GM12865 (cell line): ENCODE results near the gene DIMT1.

Experiments used
- DNase-seq: peaks from one replicate; pipeline ENCODE4 v3.0.0; 2010; ENCODE audit warnings: low read depth
- H3K4me3 ChIP-seq: 2 replicates; pipeline ENCODE4 v1.5.1; 2011; ENCODE audit warnings: mild to moderate bottlenecking, low read depth, low read length, control low read depth
- TF ChIP-seq, protein P1 (sequence below): IDR thresholded peaks from 2 replicates; pipeline ENCODE4 v1.5.1; 2011; ENCODE audit warnings: low read length, control low read depth, low read depth, inconsistent platforms; ENCODE audit not compliant: insufficient read depth; ENCODE audit errors: missing control alignments

DIMT1 gene

DNA sequence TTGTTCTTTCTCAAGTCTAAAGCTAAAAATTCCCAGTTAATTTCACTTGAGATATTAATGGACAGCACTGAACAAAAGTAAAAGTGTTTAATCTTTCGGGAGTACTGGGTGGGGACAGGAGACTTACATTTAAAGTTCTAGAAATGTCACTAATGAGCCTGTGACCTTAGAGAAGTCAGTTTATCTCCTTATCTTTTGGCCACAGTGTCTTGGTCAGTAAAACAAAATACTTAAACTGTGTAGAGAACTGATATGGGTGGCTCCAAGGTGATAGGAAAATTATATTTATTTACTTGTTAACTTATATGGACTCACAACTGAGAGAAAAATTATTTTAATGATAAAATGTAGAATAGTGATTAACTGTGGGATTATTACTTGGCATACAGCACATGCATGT, 17.7 kb upstream of the DIMT1 start:
- TF ChIP-seq, protein P1, sequence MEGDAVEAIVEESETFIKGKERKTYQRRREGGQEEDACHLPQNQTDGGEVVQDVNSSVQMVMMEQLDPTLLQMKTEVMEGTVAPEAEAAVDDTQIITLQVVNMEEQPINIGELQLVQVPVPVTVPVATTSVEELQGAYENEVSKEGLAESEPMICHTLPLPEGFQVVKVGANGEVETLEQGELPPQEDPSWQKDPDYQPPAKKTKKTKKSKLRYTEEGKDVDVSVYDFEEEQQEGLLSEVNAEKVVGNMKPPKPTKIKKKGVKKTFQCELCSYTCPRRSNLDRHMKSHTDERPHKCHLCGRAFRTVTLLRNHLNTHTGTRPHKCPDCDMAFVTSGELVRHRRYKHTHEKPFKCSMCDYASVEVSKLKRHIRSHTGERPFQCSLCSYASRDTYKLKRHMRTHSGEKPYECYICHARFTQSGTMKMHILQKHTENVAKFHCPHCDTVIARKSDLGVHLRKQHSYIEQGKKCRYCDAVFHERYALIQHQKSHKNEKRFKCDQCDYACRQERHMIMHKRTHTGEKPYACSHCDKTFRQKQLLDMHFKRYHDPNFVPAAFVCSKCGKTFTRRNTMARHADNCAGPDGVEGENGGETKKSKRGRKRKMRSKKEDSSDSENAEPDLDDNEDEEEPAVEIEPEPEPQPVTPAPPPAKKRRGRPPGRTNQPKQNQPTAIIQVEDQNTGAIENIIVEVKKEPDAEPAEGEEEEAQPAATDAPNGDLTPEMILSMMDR: no peak
- no peak for DNase-seq
- H3K4me3 ChIP-seq: no peak overlapping the region

DNA sequence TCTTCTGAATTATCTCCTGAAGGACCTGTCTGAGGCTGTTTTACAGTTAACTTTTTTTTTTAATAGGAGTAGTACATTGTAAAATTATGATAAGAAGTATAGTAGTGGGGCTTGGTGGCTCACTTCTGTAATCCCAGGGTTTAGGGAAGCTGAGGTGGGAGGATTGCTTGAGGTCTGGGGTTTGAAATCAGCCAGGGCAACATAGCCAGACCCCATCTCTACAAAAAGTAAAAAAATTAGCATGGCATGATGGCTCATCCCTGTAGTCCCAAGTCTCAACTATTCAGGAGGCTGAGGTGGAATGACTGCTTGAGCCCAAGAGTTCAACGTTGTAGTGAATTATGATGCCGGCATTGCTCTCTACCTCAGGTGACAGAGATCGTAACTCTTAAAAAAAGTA, 15.9 kb upstream of the DIMT1 start:
- no peak for DNase-seq
- TF ChIP-seq, protein P1: no peak
- H3K4me3 ChIP-seq: no peak overlapping the region

DNA sequence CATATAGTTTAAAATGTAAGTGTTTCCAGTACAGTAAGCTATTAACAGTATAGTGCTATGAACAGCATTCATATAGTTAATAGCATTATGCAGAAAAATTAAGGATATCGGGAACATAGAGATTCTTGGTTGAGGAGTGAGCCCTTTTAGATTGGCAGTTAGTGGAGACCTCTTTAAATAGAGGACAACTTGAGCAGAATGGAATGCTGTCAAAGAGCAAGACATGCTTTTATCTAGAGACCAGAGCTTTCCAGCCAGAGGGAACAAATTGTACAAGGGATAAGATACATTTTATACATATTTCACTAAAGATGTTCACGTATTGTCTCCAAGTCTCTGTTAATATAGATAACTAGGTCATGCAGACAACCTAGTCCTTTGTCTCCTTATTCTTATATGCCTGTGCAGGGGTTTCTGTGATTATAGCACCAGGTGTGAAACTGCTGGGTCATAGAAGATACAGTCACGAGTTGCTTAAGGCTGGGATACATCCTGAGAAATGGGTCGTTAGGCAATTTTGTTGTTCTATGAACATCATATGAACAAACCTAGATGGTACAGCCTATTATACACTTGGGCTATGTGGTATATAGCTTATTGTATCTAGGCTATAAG, 14.9 kb upstream of the DIMT1 start:
- DNase-seq: no peak
- no peak overlapping the region for H3K4me3 ChIP-seq
- TF ChIP-seq, protein P1: no peak

DNA sequence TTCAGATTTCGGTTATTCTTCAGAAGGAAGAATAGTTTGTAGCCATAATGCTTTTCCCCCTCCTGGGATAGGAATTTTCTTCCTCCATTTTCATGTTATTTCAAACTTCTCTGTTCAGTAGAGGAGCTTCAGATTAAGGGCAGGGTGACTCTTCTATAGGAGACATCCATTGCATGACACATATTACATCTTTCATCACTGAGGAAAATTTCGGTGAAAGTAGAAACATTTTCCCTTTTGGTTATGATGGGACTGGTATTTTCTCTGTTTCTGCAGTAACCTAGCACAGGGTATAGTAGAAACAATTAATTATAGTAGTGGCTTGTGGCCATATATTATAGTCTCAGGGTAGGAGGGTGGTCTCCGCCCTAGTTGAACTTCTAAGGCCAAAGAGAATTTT, 10.0 kb upstream of the DIMT1 start:
- peak overlapping the region; percentile 88 for H3K4me3 ChIP-seq
- TF ChIP-seq, protein P1: no peak
- DNase-seq: no peak

DNA sequence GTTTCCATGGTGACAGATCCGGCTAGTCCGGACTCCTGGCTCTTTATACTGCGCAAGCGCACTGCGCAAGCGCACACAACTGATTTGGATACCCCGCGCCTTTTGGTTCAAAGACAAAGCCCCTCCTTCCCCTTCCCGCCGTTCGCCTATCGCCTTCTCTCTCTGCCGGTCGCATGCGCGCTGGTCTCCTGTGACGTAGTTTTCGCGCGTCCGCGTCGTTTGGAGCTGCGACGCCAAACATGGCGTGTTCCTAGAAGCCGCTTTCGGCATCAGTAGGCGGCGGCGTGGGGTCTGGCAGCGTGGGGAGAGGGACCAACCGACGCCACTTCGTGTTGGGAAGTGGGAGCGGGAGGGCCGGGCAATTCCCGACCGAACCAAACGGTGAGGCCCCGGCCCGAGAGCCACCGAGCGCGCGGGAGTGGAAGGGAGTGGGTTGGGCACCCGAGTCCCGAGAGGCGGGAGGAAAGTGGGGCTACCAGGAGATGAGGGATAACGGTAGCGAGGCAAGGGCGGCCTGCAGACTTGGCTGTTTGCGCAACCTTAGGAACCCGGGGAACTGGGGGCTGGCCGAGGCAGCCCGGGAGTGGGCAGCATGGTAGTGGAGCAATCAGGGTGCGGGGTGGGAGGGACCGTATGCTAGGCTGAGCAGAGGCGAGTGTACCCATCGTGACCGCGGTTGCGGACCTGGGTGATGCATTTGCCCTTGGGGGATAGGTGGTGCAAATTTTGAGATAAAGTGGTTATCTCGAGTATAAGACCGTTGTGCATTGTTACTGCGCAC, 9.0 kb upstream of the DIMT1 start, which contains the start of gene IPO11:
Gene IPO11, plus strand, starts transcription at position 215 of the 781 bp plus-strand sequence. CDS start 24,517 bp downstream, outside the sequence.
- TF ChIP-seq, protein P1: no peak
- H3K4me3 ChIP-seq: peak within 1 kb of the TSS; percentile 88
- DNase-seq: peak; percentile 99

DNA sequence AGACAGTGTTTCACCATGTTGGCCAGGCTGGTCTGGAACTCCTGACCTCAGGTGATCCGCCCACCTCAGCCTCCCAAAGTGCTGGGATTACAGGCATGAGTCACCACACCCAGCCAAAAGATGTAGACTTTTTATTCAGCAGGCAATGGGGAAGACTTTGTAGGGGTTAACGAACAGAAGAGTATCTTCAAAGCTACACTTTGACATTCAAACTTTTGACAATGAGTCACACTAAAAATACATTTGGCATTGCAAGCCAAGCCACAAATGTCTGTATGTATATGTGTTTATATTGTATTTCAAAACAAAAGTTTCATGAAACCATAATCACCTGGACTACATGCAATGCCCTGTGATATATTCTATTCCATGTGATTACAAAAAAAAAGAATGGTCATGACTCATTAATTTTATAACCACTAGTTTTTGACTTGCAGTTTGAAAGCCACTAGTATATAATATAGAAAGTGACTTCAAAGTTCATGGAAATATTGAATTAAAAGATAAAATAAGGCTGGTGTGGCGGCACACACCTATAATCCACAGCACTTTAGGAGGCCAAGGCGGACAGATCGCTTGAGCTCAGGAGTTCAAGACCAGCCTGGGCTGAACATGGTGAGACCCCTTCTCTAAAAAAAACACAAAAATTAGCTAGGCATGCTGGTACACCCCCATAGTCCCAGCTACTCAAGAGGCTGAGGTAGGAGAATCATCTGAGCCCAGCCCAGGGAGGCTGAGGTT, 8.3 kb downstream of the DIMT1 start:
- no peak overlapping the region for H3K4me3 ChIP-seq
- TF ChIP-seq, protein P1: no peak
- DNase-seq: no peak
